Gastroesophageal sphincter (tissue), 3 donors: Measurements from ENCODE around the gene PTPRE.

ENCODE experiments used
- CTCF ChIP-seq, 4 experiments: fragments of 200-600 bp in 2 of 4; fragments of 450-650 bp in 2 of 4; sonication (generic) in 1 of 4; IDR thresholded peaks; one replicate each; pipeline ENCODE4 v1.5.1; 2017 to 2019; ENCODE audit warnings: antibody characterized with exemption in 4 of 4, mild to moderate bottlenecking in 2 of 4, moderate library complexity in 2 of 4
- EP300 ChIP-seq: sonication (generic); formaldehyde crosslinking; IDR thresholded peaks from one replicate; pipeline ENCODE4 v1.6.1; 2017; ENCODE audit warnings: antibody characterized with exemption, mild to moderate bottlenecking

GRCh38 chr10:128103229-128103714, 196.4 kb downstream of the PTPRE start:
- TF ChIP-seq EP300 (no peak), CTCF (IDR thresholded peaks at IDR 0.05) (no peak)
